ENCODE results near the gene AXDND1. TPM values are rescaled to one million over a fixed set of nuclear protein-coding genes. Genes with fewer than 3 reads are reported as not detected.

Gene AXDND1
- not detected for polyA plus RNA-seq

GRCh38 chr1:179365342-179366092 lies at the start of gene AXDND1:
Gene AXDND1 (plus strand): TSS chr1:179365971. CDS start chr1:179366510, 539 bp downstream.
- 7 to 8% methylated on average over 42 to 43 of the region's 43 CpGs for whole genome bisulfite sequencing, 2 donors
- Histone ChIP-seq H3K36me3 (ENCODE audit: control insufficient read depth in 2 of 2, insufficient read depth in 2 of 2, low read length in 1 of 2) (no peaks in the 10 kb centered on the region), H3K9me3 (ENCODE audit: control insufficient read depth in 2 of 2, insufficient read depth in 1 of 2, low read depth in 1 of 2, low read length in 1 of 2) (no peaks in the 10 kb centered on the region), H3K27me3 (ENCODE audit: control insufficient read depth in 1 of 2, insufficient read depth in 2 of 2, low read length in 2 of 2) (no peaks in the 10 kb centered on the region), H3K4me3 (ENCODE audit: low read depth in 1 of 2, low read length in 2 of 2) (peak within 1 kb of the TSS; percentile 67 to 73), H3K27ac (ENCODE audit: low read depth in 2 of 2, low read length in 1 of 2) (peak within 1 kb of the TSS; percentile 95 to 96), H3K4me1 (ENCODE audit: control insufficient read depth in 2 of 2, insufficient read depth in 2 of 2, low read length in 1 of 2) (no peaks in the 10 kb centered on the region)

- 83 to 89% methylated on average over 5 of the region's 5 CpGs for WGBS, 2 donors
- Histone ChIP-seq H3K4me3 (ENCODE audit: low read depth in 1 of 2, low read length in 2 of 2) (no peak overlapping the region), H3K36me3 (ENCODE audit: control insufficient read depth in 2 of 2, insufficient read depth in 2 of 2, low read length in 1 of 2) (no peaks in the 10 kb centered on the region), H3K9me3 (ENCODE audit: control insufficient read depth in 2 of 2, insufficient read depth in 1 of 2, low read depth in 1 of 2, low read length in 1 of 2) (peaks cover 0 to 3% of the 10 kb centered on the region in 2 donors), H3K4me1 (ENCODE audit: control insufficient read depth in 2 of 2, insufficient read depth in 2 of 2, low read length in 1 of 2) (no peaks in the 10 kb centered on the region), H3K27ac (ENCODE audit: low read depth in 2 of 2, low read length in 1 of 2) (no peak overlapping the region), H3K27me3 (ENCODE audit: control insufficient read depth in 1 of 2, insufficient read depth in 2 of 2, low read length in 2 of 2) (no peaks in the 10 kb centered on the region)
Observed at GRCh38 chr1:179318491-179318890, 47.3 kb upstream of the AXDND1 start.

GRCh38 chr1:179321533-179322216 lies 44.1 kb upstream of the AXDND1 start:
- no peaks in the 10 kb centered on the region for H3K27me3 ChIP-seq (ENCODE audit: control insufficient read depth in 1 of 2, insufficient read depth in 2 of 2, low read length in 2 of 2)
- 95 to 98% methylated on average over 5 of the region's 5 CpGs for WGBS, 2 donors
- H3K4me3 ChIP-seq (ENCODE audit: low read depth in 1 of 2, low read length in 2 of 2) = no peak overlapping the region
- no peaks in the 10 kb centered on the region for H3K4me1 ChIP-seq (ENCODE audit: control insufficient read depth in 2 of 2, insufficient read depth in 2 of 2, low read length in 1 of 2)
- peaks cover 0 to 3% of the 10 kb centered on the region in 2 donors for H3K9me3 ChIP-seq (ENCODE audit: control insufficient read depth in 2 of 2, insufficient read depth in 1 of 2, low read depth in 1 of 2, low read length in 1 of 2)
- no peaks in the 10 kb centered on the region for H3K36me3 ChIP-seq (ENCODE audit: control insufficient read depth in 2 of 2, insufficient read depth in 2 of 2, low read length in 1 of 2)
- no peak overlapping the region for H3K27ac ChIP-seq (ENCODE audit: low read depth in 2 of 2, low read length in 1 of 2)

GRCh38 chr1:179322557-179322956 lies 43.2 kb upstream of the AXDND1 start:
- no peak overlapping the region for H3K4me3 ChIP-seq (ENCODE audit: low read depth in 1 of 2, low read length in 2 of 2)
- no peaks in the 10 kb centered on the region for H3K36me3 ChIP-seq (ENCODE audit: control insufficient read depth in 2 of 2, insufficient read depth in 2 of 2, low read length in 1 of 2)
- H3K27ac ChIP-seq (ENCODE audit: low read depth in 2 of 2, low read length in 1 of 2) = no peak overlapping the region
- peaks cover 0 to 3% of the 10 kb centered on the region in 2 donors for H3K9me3 ChIP-seq (ENCODE audit: control insufficient read depth in 2 of 2, insufficient read depth in 1 of 2, low read depth in 1 of 2, low read length in 1 of 2)
- no peaks in the 10 kb centered on the region for H3K27me3 ChIP-seq (ENCODE audit: control insufficient read depth in 1 of 2, insufficient read depth in 2 of 2, low read length in 2 of 2)
- WGBS, 2 donors = 63 to 84% methylated on average over 3 of the region's 3 CpGs
- H3K4me1 ChIP-seq (ENCODE audit: control insufficient read depth in 2 of 2, insufficient read depth in 2 of 2, low read length in 1 of 2) = no peaks in the 10 kb centered on the region

- peaks cover 0 to 3% of the 10 kb centered on the region in 2 donors for H3K9me3 ChIP-seq (ENCODE audit: control insufficient read depth in 2 of 2, insufficient read depth in 1 of 2, low read depth in 1 of 2, low read length in 1 of 2)
- H3K27ac ChIP-seq (ENCODE audit: low read depth in 2 of 2, low read length in 1 of 2) = no peak overlapping the region
- no peaks in the 10 kb centered on the region for H3K27me3 ChIP-seq (ENCODE audit: control insufficient read depth in 1 of 2, insufficient read depth in 2 of 2, low read length in 2 of 2)
- H3K4me1 ChIP-seq (ENCODE audit: control insufficient read depth in 2 of 2, insufficient read depth in 2 of 2, low read length in 1 of 2) = no peaks in the 10 kb centered on the region
- no peak overlapping the region for H3K4me3 ChIP-seq (ENCODE audit: low read depth in 1 of 2, low read length in 2 of 2)
- H3K36me3 ChIP-seq (ENCODE audit: control insufficient read depth in 2 of 2, insufficient read depth in 2 of 2, low read length in 1 of 2) = no peaks in the 10 kb centered on the region
- WGBS, 2 donors = 84 to 86% methylated on average over 4 of the region's 4 CpGs
Observed at GRCh38 chr1:179323436-179323835, 42.3 kb upstream of the AXDND1 start.

- Histone ChIP-seq H3K27ac (ENCODE audit: low read depth in 2 of 2, low read length in 1 of 2) (no peak overlapping the region), H3K4me3 (ENCODE audit: low read depth in 1 of 2, low read length in 2 of 2) (no peak overlapping the region), H3K9me3 (ENCODE audit: control insufficient read depth in 2 of 2, insufficient read depth in 1 of 2, low read depth in 1 of 2, low read length in 1 of 2) (peaks cover 0 to 4% of the 10 kb centered on the region in 2 donors), H3K27me3 (ENCODE audit: control insufficient read depth in 1 of 2, insufficient read depth in 2 of 2, low read length in 2 of 2) (no peaks in the 10 kb centered on the region), H3K4me1 (ENCODE audit: control insufficient read depth in 2 of 2, insufficient read depth in 2 of 2, low read length in 1 of 2) (no peaks in the 10 kb centered on the region), H3K36me3 (ENCODE audit: control insufficient read depth in 2 of 2, insufficient read depth in 2 of 2, low read length in 1 of 2) (no peaks in the 10 kb centered on the region)
- 87 to 93% methylated on average over 2 of the region's 2 CpGs for WGBS, 2 donors
Observed at GRCh38 chr1:179325836-179326235, 39.9 kb upstream of the AXDND1 start.

- H3K4me3 ChIP-seq (ENCODE audit: low read depth in 1 of 2, low read length in 2 of 2) = no peak overlapping the region
- H3K9me3 ChIP-seq (ENCODE audit: control insufficient read depth in 2 of 2, insufficient read depth in 1 of 2, low read depth in 1 of 2, low read length in 1 of 2) = peaks cover 0 to 4% of the 10 kb centered on the region in 2 donors
- H3K4me1 ChIP-seq (ENCODE audit: control insufficient read depth in 2 of 2, insufficient read depth in 2 of 2, low read length in 1 of 2) = no peaks in the 10 kb centered on the region
- WGBS, 2 donors = 94 to 97% methylated on average over 3 of the region's 3 CpGs
- H3K36me3 ChIP-seq (ENCODE audit: control insufficient read depth in 2 of 2, insufficient read depth in 2 of 2, low read length in 1 of 2) = no peaks in the 10 kb centered on the region
- H3K27me3 ChIP-seq (ENCODE audit: control insufficient read depth in 1 of 2, insufficient read depth in 2 of 2, low read length in 2 of 2) = no peaks in the 10 kb centered on the region
- H3K27ac ChIP-seq (ENCODE audit: low read depth in 2 of 2, low read length in 1 of 2) = no peak overlapping the region
Observed at GRCh38 chr1:179326746-179327145, 39.0 kb upstream of the AXDND1 start.

- peaks cover 0 to 4% of the 10 kb centered on the region in 2 donors for H3K9me3 ChIP-seq (ENCODE audit: control insufficient read depth in 2 of 2, insufficient read depth in 1 of 2, low read depth in 1 of 2, low read length in 1 of 2)
- no peaks in the 10 kb centered on the region for H3K4me1 ChIP-seq (ENCODE audit: control insufficient read depth in 2 of 2, insufficient read depth in 2 of 2, low read length in 1 of 2)
- no peak overlapping the region for H3K4me3 ChIP-seq (ENCODE audit: low read depth in 1 of 2, low read length in 2 of 2)
- no peak overlapping the region for H3K27ac ChIP-seq (ENCODE audit: low read depth in 2 of 2, low read length in 1 of 2)
- no peaks in the 10 kb centered on the region for H3K36me3 ChIP-seq (ENCODE audit: control insufficient read depth in 2 of 2, insufficient read depth in 2 of 2, low read length in 1 of 2)
- 90 to 93% methylated on average over 7 of the region's 7 CpGs for WGBS, 2 donors
- H3K27me3 ChIP-seq (ENCODE audit: control insufficient read depth in 1 of 2, insufficient read depth in 2 of 2, low read length in 2 of 2) = no peaks in the 10 kb centered on the region
Observed at GRCh38 chr1:179327196-179327595, 38.6 kb upstream of the AXDND1 start.

GRCh38 chr1:179327679-179328078 lies 38.1 kb upstream of the AXDND1 start:
- H3K4me3 ChIP-seq (ENCODE audit: low read depth in 1 of 2, low read length in 2 of 2) = no peak overlapping the region
- H3K27me3 ChIP-seq (ENCODE audit: control insufficient read depth in 1 of 2, insufficient read depth in 2 of 2, low read length in 2 of 2) = no peaks in the 10 kb centered on the region
- H3K27ac ChIP-seq (ENCODE audit: low read depth in 2 of 2, low read length in 1 of 2) = no peak overlapping the region
- WGBS, 2 donors = 72 to 85% methylated on average over 3 of the region's 3 CpGs
- H3K4me1 ChIP-seq (ENCODE audit: control insufficient read depth in 2 of 2, insufficient read depth in 2 of 2, low read length in 1 of 2) = no peaks in the 10 kb centered on the region
- no peaks in the 10 kb centered on the region for H3K36me3 ChIP-seq (ENCODE audit: control insufficient read depth in 2 of 2, insufficient read depth in 2 of 2, low read length in 1 of 2)
- peaks cover 0 to 4% of the 10 kb centered on the region in 2 donors for H3K9me3 ChIP-seq (ENCODE audit: control insufficient read depth in 2 of 2, insufficient read depth in 1 of 2, low read depth in 1 of 2, low read length in 1 of 2)
